PC-9 (cell line): ENCODE measurements around the gene TCEANC2.

ENCODE experiments used
- EZH2 ChIP-seq: fragments of 200-600 bp; sonication (generic); IDR thresholded peaks from 2 replicates; pipeline ENCODE4 v1.8.0; 2017; ENCODE audit warnings: antibody characterized with exemption, low read depth
- TF ChIP-seq, protein P1 (sequence below): fragments of 200-600 bp; sonication (generic); conservative IDR thresholded peaks from 2 replicates; pipeline ENCODE4 v1.6.1; 2017; ENCODE audit warnings: mixed run types, antibody characterized with exemption, mild to moderate bottlenecking, moderate library complexity

DNA sequence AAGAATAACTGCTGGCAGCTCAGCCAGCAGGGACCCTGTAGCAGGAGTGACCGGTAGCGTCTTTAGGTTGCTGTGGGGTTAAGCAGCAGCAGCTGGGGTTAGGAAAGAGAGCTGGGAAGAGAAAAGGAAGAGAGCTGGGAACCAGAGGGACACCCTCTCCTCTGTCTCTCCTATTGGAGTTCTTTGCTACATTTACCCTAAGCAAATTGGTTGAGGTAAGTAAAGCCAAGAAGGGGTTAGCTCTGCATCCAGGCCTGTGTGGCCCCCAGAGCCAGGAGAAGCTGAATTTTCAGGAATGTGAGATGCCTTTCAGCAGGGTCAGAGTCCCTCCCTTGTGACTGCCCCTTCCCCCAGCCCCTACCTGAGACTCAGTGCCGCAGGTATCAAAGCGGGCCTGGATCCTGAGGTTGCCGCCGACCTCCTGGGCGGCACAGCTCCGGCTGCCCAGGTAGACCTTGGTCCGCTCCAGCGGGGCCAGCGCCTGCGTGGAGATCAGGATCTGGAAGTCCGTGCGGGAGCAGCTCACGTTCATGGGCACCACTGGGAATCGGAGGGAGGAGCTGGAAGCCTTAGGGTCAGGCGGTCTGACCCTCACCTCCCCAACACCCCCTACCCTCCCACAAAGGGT, 83.0 kb downstream of the TCEANC2 start:
- TF ChIP-seq, protein P1, sequence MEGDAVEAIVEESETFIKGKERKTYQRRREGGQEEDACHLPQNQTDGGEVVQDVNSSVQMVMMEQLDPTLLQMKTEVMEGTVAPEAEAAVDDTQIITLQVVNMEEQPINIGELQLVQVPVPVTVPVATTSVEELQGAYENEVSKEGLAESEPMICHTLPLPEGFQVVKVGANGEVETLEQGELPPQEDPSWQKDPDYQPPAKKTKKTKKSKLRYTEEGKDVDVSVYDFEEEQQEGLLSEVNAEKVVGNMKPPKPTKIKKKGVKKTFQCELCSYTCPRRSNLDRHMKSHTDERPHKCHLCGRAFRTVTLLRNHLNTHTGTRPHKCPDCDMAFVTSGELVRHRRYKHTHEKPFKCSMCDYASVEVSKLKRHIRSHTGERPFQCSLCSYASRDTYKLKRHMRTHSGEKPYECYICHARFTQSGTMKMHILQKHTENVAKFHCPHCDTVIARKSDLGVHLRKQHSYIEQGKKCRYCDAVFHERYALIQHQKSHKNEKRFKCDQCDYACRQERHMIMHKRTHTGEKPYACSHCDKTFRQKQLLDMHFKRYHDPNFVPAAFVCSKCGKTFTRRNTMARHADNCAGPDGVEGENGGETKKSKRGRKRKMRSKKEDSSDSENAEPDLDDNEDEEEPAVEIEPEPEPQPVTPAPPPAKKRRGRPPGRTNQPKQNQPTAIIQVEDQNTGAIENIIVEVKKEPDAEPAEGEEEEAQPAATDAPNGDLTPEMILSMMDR, result no peak
- TF ChIP-seq EZH2, result no peak
